ENCODE data around the gene SH2D3A.
"Not testable (repeated sequence)": the region's sequence is repeated elsewhere in the genome, so short reads cannot be mapped to it uniquely, and the experiment has no call there.

The SH2D3A gene

GRCh38 chr19:6712692-6713670 is 54.3 kb downstream of the SH2D3A start:
- Histone ChIP-seq H3K36me3 (replicated peaks) (no peaks in the 10 kb centered on the region), H3K4me1 (peaks cover 6% of the 10 kb centered on the region), H3K27me3 (ENCODE audit: low read depth) (no peaks in the 10 kb centered on the region), H3K9me3 (no peaks in the 10 kb centered on the region), H3K4me3 (no peak overlapping the region)
- DNase-seq (ENCODE audit: low spot score in 2 of 2): no peak
- in situ Hi-C loops (cut with MboI; ENCODE audit: low sequenced_read_pairs): no loop called here

GRCh38 chr19:6712231-6712630 is 55.0 kb downstream of the SH2D3A start:
- no peaks in the 10 kb centered on the region for H3K27me3 ChIP-seq (ENCODE audit: low read depth)
- DNase-seq (ENCODE audit: low spot score in 2 of 2): no peak
- H3K9me3 ChIP-seq: no peaks in the 10 kb centered on the region
- H3K36me3 ChIP-seq (replicated peaks): no peaks in the 10 kb centered on the region
- H3K4me3 ChIP-seq: no peak overlapping the region
- H3K4me1 ChIP-seq: peaks cover 6% of the 10 kb centered on the region
- in situ Hi-C loops (cut with MboI; ENCODE audit: low sequenced_read_pairs): no loop called here

GRCh38 chr19:6711605-6712004 is 55.6 kb downstream of the SH2D3A start:
- no peaks in the 10 kb centered on the region for H3K27me3 ChIP-seq (ENCODE audit: low read depth)
- DNase-seq (ENCODE audit: low spot score in 2 of 2): no peak

GRCh38 chr19:6711078-6711361 is 56.2 kb downstream of the SH2D3A start:
- Histone ChIP-seq H3K36me3 (replicated peaks) (no peaks in the 10 kb centered on the region), H3K27me3 (ENCODE audit: low read depth) (no peaks in the 10 kb centered on the region), H3K4me1 (no peaks in the 10 kb centered on the region), H3K9me3 (no peaks in the 10 kb centered on the region), H3K4me3 (no peak overlapping the region)
- no peak for DNase-seq (ENCODE audit: low spot score in 2 of 2)
- in situ Hi-C loops (cut with MboI; ENCODE audit: low sequenced_read_pairs): no loop called here

More at GRCh38 chr19:6711605-6712004, 55.6 kb downstream of the SH2D3A start:
- in situ Hi-C loops (cut with MboI; ENCODE audit: low sequenced_read_pairs): no loop called here
- Histone ChIP-seq H3K4me1 (peaks cover 4% of the 10 kb centered on the region), H3K36me3 (replicated peaks) (no peaks in the 10 kb centered on the region), H3K9me3 (no peaks in the 10 kb centered on the region), H3K4me3 (no peak overlapping the region)

- no peak for DNase-seq (ENCODE audit: low spot score in 2 of 2)
- Histone ChIP-seq H3K36me3 (replicated peaks) (no peaks in the 10 kb centered on the region), H3K27me3 (ENCODE audit: low read depth) (no peaks in the 10 kb centered on the region), H3K4me3 (no peak overlapping the region), H3K9me3 (no peaks in the 10 kb centered on the region), H3K4me1 (no peaks in the 10 kb centered on the region)
- in situ Hi-C loops (cut with MboI; ENCODE audit: low sequenced_read_pairs): no loop called here
Observed at GRCh38 chr19:6710273-6711077, 56.8 kb downstream of the SH2D3A start.

- Histone ChIP-seq H3K27me3 (ENCODE audit: low read depth) (no peaks in the 10 kb centered on the region), H3K9me3 (no peaks in the 10 kb centered on the region), H3K36me3 (replicated peaks) (no peaks in the 10 kb centered on the region), H3K4me1 (no peaks in the 10 kb centered on the region), H3K4me3 (no peak overlapping the region)
- DNase-seq (ENCODE audit: low spot score in 2 of 2): no peak
- in situ Hi-C loops (cut with MboI; ENCODE audit: low sequenced_read_pairs): no loop called here
Observed at GRCh38 chr19:6709549-6709948, 57.7 kb downstream of the SH2D3A start.

GRCh38 chr19:6708913-6709312 is 58.3 kb downstream of the SH2D3A start:
- DNase-seq (ENCODE audit: low spot score in 2 of 2); in situ Hi-C loops (cut with MboI; ENCODE audit: low sequenced_read_pairs); H3K4me1 ChIP-seq; H3K4me3 ChIP-seq; H3K36me3 ChIP-seq (replicated peaks); H3K27me3 ChIP-seq (ENCODE audit: low read depth); H3K9me3 ChIP-seq: not testable (repeated sequence)

GRCh38 chr19:6708346-6708745 is 58.9 kb downstream of the SH2D3A start:
- in situ Hi-C loops (cut with MboI; ENCODE audit: low sequenced_read_pairs): no loop called here
- Histone ChIP-seq H3K4me1 (no peaks in the 10 kb centered on the region), H3K27me3 (ENCODE audit: low read depth) (no peaks in the 10 kb centered on the region), H3K9me3 (no peaks in the 10 kb centered on the region), H3K4me3 (no peak overlapping the region), H3K36me3 (replicated peaks) (no peaks in the 10 kb centered on the region)
- DNase-seq (ENCODE audit: low spot score in 2 of 2): no peak

- Histone ChIP-seq H3K36me3 (replicated peaks) (no peaks in the 10 kb centered on the region), H3K27me3 (ENCODE audit: low read depth) (no peaks in the 10 kb centered on the region), H3K4me1 (no peaks in the 10 kb centered on the region), H3K9me3 (no peaks in the 10 kb centered on the region), H3K4me3 (no peak overlapping the region)
- DNase-seq (ENCODE audit: low spot score in 2 of 2): no peak
- in situ Hi-C loops (cut with MboI; ENCODE audit: low sequenced_read_pairs): no loop called here
Observed at GRCh38 chr19:6707658-6708018, 59.6 kb downstream of the SH2D3A start.

GRCh38 chr19:6707011-6707657 is 60.1 kb downstream of the SH2D3A start:
- no peaks in the 10 kb centered on the region for H3K4me1 ChIP-seq
- H3K27me3 ChIP-seq (ENCODE audit: low read depth): no peaks in the 10 kb centered on the region
- no peaks in the 10 kb centered on the region for H3K9me3 ChIP-seq
- DNase-seq (ENCODE audit: low spot score in 2 of 2): no peak
- no peaks in the 10 kb centered on the region for H3K36me3 ChIP-seq (replicated peaks)
- no peak overlapping the region for H3K4me3 ChIP-seq
- in situ Hi-C loops (cut with MboI; ENCODE audit: low sequenced_read_pairs): no loop called here

GRCh38 chr19:6706633-6706958 is 60.6 kb downstream of the SH2D3A start:
- no peaks in the 10 kb centered on the region for H3K4me1 ChIP-seq
- H3K4me3 ChIP-seq: no peak overlapping the region
- no peaks in the 10 kb centered on the region for H3K27me3 ChIP-seq (ENCODE audit: low read depth)
- H3K36me3 ChIP-seq (replicated peaks): no peaks in the 10 kb centered on the region
- no peak for DNase-seq (ENCODE audit: low spot score in 2 of 2)
- in situ Hi-C loops (cut with MboI; ENCODE audit: low sequenced_read_pairs): no loop called here
- H3K9me3 ChIP-seq: no peaks in the 10 kb centered on the region

GRCh38 chr19:6705931-6706632 is 61.2 kb downstream of the SH2D3A start:
- Histone ChIP-seq H3K4me3 (no peak overlapping the region), H3K36me3 (replicated peaks) (no peaks in the 10 kb centered on the region), H3K27me3 (ENCODE audit: low read depth) (no peaks in the 10 kb centered on the region), H3K9me3 (no peaks in the 10 kb centered on the region), H3K4me1 (no peaks in the 10 kb centered on the region)
- in situ Hi-C loops (cut with MboI; ENCODE audit: low sequenced_read_pairs): no loop called here
- no peak for DNase-seq (ENCODE audit: low spot score in 2 of 2)

Measured in HAP-1 (cell line).